ENCODE data around the gene PACRG.

The PACRG gene

DNA sequence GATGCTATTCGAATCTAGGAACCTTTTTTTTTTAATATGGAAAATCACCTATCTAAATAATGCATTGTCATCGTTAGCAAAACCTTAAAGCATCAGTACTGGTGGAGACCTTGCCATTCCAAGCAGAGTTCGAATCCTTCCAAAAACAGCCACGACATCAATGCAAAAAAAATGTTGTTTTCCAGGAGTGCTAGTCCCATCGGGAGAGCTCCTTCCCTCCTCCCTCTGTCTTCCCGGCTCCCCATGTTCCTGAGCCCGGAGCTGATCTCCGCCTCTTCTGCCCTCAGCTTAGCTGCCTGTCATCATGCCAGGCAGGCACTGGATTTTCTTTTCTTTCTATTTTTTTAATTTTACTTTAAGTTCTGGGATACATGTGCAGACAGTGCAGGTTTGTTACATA, 533.1 kb downstream of the PACRG start:
- TF ChIP-seq, protein P1, sequence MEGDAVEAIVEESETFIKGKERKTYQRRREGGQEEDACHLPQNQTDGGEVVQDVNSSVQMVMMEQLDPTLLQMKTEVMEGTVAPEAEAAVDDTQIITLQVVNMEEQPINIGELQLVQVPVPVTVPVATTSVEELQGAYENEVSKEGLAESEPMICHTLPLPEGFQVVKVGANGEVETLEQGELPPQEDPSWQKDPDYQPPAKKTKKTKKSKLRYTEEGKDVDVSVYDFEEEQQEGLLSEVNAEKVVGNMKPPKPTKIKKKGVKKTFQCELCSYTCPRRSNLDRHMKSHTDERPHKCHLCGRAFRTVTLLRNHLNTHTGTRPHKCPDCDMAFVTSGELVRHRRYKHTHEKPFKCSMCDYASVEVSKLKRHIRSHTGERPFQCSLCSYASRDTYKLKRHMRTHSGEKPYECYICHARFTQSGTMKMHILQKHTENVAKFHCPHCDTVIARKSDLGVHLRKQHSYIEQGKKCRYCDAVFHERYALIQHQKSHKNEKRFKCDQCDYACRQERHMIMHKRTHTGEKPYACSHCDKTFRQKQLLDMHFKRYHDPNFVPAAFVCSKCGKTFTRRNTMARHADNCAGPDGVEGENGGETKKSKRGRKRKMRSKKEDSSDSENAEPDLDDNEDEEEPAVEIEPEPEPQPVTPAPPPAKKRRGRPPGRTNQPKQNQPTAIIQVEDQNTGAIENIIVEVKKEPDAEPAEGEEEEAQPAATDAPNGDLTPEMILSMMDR (IDR thresholded peaks at IDR 0.05; ENCODE audit: low read depth, low read length): no peak
- TF ChIP-seq MYC (IDR thresholded peaks at IDR 0.05; ENCODE audit: low read depth, low read length) (no peak), POLR2A (IDR thresholded peaks at IDR 0.05; ENCODE audit: extremely low read depth, insufficient read length) (no peak)
- TF ChIP-seq, protein P2, sequence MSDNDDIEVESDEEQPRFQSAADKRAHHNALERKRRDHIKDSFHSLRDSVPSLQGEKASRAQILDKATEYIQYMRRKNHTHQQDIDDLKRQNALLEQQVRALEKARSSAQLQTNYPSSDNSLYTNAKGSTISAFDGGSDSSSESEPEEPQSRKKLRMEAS (IDR thresholded peaks at IDR 0.05; ENCODE audit: low read depth, low read length): no peak
- no peak overlapping the region for H3K4me3 ChIP-seq (ENCODE audit: low read depth, low read length)

DNA sequence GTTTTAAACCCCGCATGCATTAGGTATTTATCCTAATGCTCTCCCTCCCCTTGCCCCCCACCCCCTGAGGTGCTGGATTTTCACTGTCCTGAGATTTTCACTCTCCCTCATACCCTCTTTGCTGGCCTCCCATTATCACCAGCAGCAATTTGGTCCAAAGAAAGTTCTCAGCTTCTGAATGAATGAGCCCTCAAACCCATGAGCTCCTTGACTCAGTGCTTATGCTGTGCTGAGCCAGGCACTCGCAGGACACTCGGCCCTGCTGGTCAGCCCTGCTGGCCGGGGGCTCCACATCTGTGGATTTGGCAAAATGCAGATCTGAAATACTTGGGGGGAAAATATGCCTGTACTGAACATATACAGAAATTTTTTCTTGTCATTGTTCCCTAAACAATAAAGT, 533.6 kb downstream of the PACRG start:
- H3K4me3 ChIP-seq (ENCODE audit: low read depth, low read length): no peak overlapping the region
- TF ChIP-seq, protein P2 (IDR thresholded peaks at IDR 0.05; ENCODE audit: low read depth, low read length): no peak
- DNase-seq (ENCODE audit: low read depth): no peak

More for the DNA sequence above, 533.1 kb downstream of the PACRG start:
- no peak for DNase-seq (ENCODE audit: low read depth)

DNA sequence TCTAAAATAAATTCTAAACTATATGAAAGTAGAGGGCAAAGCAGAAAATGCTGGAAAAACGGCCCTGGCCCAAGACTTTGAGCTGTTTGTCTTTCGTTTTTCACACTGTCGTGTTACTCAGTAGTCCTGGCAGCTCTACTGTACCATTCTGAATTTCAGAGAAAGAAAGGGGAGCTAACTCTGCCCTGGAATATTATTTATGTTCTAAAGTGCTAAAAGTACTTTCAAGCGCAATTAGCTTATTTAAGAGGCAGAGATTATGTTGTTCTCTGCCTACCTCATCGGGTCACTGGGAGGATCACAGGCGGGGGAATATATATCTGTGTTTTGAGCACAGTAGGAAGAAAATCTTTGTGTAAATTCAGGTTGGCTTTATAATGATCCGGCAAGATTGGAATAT, 534.3 kb downstream of the PACRG start:
- no peak overlapping the region for H3K4me3 ChIP-seq (ENCODE audit: low read depth, low read length)

DNA sequence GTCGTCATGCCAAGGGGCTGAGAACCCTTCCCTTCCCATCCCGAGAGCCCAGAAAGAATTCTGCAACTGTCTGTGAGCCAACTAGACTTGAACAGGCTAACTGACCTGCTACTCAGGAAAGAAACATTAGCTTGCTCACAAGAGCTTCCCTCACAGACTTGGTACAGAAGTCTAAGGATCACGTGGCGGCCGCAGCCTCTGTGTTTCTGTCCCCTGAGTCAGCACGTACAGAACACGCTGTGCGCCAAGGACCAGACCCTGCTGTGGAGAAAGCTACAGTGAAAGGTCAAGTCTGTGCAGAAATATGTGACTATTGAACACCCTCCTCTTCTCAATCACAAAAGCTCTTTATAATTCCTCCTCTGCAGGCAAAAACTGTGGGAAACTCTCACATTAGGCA, 535.4 kb downstream of the PACRG start:
- TF ChIP-seq, protein P1 (IDR thresholded peaks at IDR 0.05; ENCODE audit: low read depth, low read length): no peak
- no peak for TF ChIP-seq MYC (IDR thresholded peaks at IDR 0.05; ENCODE audit: low read depth, low read length)
- H3K4me3 ChIP-seq (ENCODE audit: low read depth, low read length): no peak overlapping the region
- no peak for DNase-seq (ENCODE audit: low read depth)

More for the DNA sequence above, 534.3 kb downstream of the PACRG start:
- DNase-seq (ENCODE audit: low read depth): no peak
- TF ChIP-seq, protein P1 (IDR thresholded peaks at IDR 0.05; ENCODE audit: low read depth, low read length): no peak
- TF ChIP-seq MYC (IDR thresholded peaks at IDR 0.05; ENCODE audit: low read depth, low read length) (no peak), POLR2A (IDR thresholded peaks at IDR 0.05; ENCODE audit: extremely low read depth, insufficient read length) (no peak)
- TF ChIP-seq, protein P2 (IDR thresholded peaks at IDR 0.05; ENCODE audit: low read depth, low read length): no peak

DNA sequence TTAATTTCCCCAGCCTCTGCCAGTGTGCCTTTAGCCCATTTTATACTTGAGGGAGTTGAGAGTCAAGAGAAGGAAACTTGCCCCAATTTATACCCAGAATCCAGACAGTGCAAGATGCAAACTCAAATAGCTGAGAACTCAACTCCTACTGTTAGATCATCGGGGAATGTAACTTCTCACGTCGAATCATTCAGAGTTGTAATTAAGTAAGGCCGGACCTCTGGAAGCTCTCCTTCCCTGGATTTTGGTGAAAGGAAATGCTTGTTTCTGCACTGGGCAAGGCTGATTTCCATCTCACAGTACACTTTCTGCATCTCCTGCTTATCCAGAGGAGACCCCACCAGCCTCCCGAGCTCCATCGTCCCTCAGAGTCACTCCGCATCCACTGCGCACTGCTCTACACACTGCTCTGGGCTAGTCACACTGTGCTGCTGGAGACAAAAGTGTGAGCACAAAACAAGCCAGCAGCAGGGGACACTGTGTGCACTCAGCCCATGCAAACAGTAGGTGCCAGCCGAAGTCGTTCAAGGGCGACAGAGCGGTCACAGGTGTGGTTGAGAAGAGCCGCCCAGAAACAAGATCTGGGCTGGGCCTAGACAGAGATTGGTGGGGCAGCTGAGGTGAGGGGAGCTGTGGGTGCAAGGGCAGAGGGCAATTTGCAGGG, 536.4 kb downstream of the PACRG start:
- DNase-seq (ENCODE audit: low read depth): no peak
- TF ChIP-seq, protein P1 (IDR thresholded peaks at IDR 0.05; ENCODE audit: low read depth, low read length): no peak
- TF ChIP-seq, protein P2 (IDR thresholded peaks at IDR 0.05; ENCODE audit: low read depth, low read length): no peak
- no peak for TF ChIP-seq MYC (IDR thresholded peaks at IDR 0.05; ENCODE audit: low read depth, low read length)
- TF ChIP-seq POLR2A (IDR thresholded peaks at IDR 0.05; ENCODE audit: extremely low read depth, insufficient read length): no peak
- H3K4me3 ChIP-seq (ENCODE audit: low read depth, low read length): no peak overlapping the region

DNA sequence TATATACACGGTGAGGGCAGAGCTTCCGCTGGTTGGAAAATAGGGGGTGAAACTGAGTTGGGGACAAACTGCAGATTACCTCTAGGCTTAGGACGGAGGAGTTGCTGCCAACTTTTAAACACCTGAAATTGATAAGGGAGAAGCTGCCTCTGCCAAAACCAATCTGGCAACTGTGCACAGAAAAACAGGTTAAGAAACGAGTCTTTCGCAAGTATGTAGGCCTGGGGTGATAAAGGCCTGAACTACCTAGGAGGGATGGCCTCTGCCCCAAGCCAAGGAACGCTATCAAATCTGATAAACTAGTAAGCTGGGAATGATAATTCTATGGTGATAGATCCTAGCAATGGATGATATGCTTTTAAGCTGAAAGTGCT, 536.9 kb downstream of the PACRG start:
- H3K4me3 ChIP-seq (ENCODE audit: low read depth, low read length): no peak overlapping the region
- no peak for DNase-seq (ENCODE audit: low read depth)
- TF ChIP-seq MYC (IDR thresholded peaks at IDR 0.05; ENCODE audit: low read depth, low read length): no peak
- TF ChIP-seq, protein P2 (IDR thresholded peaks at IDR 0.05; ENCODE audit: low read depth, low read length): no peak
- TF ChIP-seq, protein P1 (IDR thresholded peaks at IDR 0.05; ENCODE audit: low read depth, low read length): no peak

Data from NB4 (cell line).